Naive thymus-derived CD8-positive, alpha-beta T cell (primary cell): ENCODE measurements around the gene WDR89. TPM values are rescaled to one million over a fixed set of nuclear protein-coding genes. Genes with fewer than 3 reads are reported as not detected.
"Not testable (repeated sequence)": the region's sequence is repeated elsewhere in the genome, so short reads cannot be mapped to it uniquely, and the experiment has no call there.

Source experiments
- ATAC-seq, 2 donors: fragments of 150-1000 bp; cut with Tn5 transposase in 1 of 2; sonication (Bioruptor Pico), chemical (Tn5 transposase) in 1 of 2; 1 replicate in 1 of 2; 2 replicates in 1 of 2; pipeline ENCODE4 v1.10.0; 2021; ENCODE audit warnings: mild to moderate bottlenecking in 2 of 2, moderate library complexity in 2 of 2
- POLR2A ChIA-PET: fragments of 350-600 bp; sonication (Branson Sonifier 250); formaldehyde crosslinking; loops from one replicate; lab custom pipeline; 2021; ENCODE audit warnings: antibody characterized with exemption; lab: Charles Lee
- DNase-seq, 10 donors: peaks; one replicate each; pipeline versions ENCODE4 v3.0.0 to v3.0.0-alpha.2; 2020 to 2022
- H3K27ac Mint-ChIP-seq, 10 donors: one replicate each; pipeline ENCODE4 v1.8.0; 2020 to 2022; ENCODE audit warnings: mild to moderate bottlenecking in 10 of 10, mixed read lengths in 10 of 10, moderate library complexity in 4 of 10, inconsistent platforms in 1 of 10
- H3K27me3 Mint-ChIP-seq, 5 donors: one replicate each; pipeline ENCODE4 v1.8.0; 2021 to 2022; ENCODE audit warnings: mixed read lengths in 5 of 5
- H3K36me3 Mint-ChIP-seq, 3 donors: one replicate each; pipeline ENCODE4 v1.8.0; 2020 to 2022; ENCODE audit warnings: mixed read lengths in 3 of 3, mild to moderate bottlenecking in 2 of 3, inconsistent platforms in 1 of 3
- H3K4me1 Mint-ChIP-seq, 4 donors: one replicate each; pipeline ENCODE4 v1.8.0; 2021 to 2022; ENCODE audit warnings: mixed read lengths in 4 of 4
- H3K4me3 Mint-ChIP-seq, 10 donors: one replicate each; pipeline ENCODE4 v1.8.0; 2020 to 2022; ENCODE audit warnings: mild to moderate bottlenecking in 10 of 10, mixed read lengths in 10 of 10, moderate library complexity in 6 of 10, inconsistent platforms in 1 of 10
- H3K9me3 Mint-ChIP-seq, 9 donors: one replicate each; pipeline ENCODE4 v1.8.0; 2020 to 2022; ENCODE audit warnings: mixed read lengths in 9 of 9, mild to moderate bottlenecking in 3 of 9, inconsistent platforms in 1 of 9, moderate library complexity in 1 of 9
- polyA plus RNA-seq, 3 donors: library from polyadenylated mRNA; unstranded; fragments of 300-500 nt; fragmentation: Illumina TruSeq; gene quantifications; one replicate each; pipeline ENCODE4 v1.2.3, GENCODE V29; 2021
- total RNA-seq, 8 experiments: library from RNA in 2 of 8; stranded (reverse) in 2 of 8; gene quantifications; one replicate each; pipeline ENCODE4 v1.2.3 and lab custom pipeline; 2021 to 2026

Gene WDR89
- total and polyA plus RNA-seq, 5 experiments from 2014 or later: 18.7 to 41.4 (median 21.6) TPM

- ATAC-seq (peak; percentile 97), DNase-seq (peak; percentile 26 to 90 (median 73))
- POLR2A ChIA-PET: interaction anchor here (0.5 to 6.2 kb wide), 19 partner anchors 9 to 213 kb away, joined by 3 to 138 read pairs (median 5); partner anchors contain the start of genes PPP2R5E, SGPP1 and WDR89
- Mint-ChIP-seq H3K4me3 (peak overlapping the region; percentile 61 to 88 (median 82)), H3K27me3 (no peaks in the 10 kb centered on the region), H3K9me3 (no peaks in the 10 kb centered on the region), H3K4me1 (peaks cover 20 to 63% (median 40%) of the 10 kb centered on the region in 4 donors), H3K27ac (peak overlapping the region; percentile 99 to 100 (median 99)), H3K36me3 (peaks cover 0 to 21% (median 7%) of the 10 kb centered on the region in 3 donors)
Measured at GRCh38 chr14:63650256-63650952, 8.7 kb upstream of the WDR89 start.

- POLR2A ChIA-PET: interaction anchor here (0.9 to 6.2 kb wide), 2 partner anchors 79 to 105 kb away, joined by 3 to 77 read pairs; partner anchors contain the start of genes PPP2R5E and SGPP1
- Mint-ChIP-seq H3K4me1 (peaks cover 20 to 66% (median 46%) of the 10 kb centered on the region in 4 donors), H3K27me3 (no peaks in the 10 kb centered on the region), H3K27ac (peak overlapping the region; percentile 64 to 100 (median 90)), H3K36me3 (peaks cover 0 to 15% (median 3%) of the 10 kb centered on the region in 3 donors), H3K9me3 (no peaks in the 10 kb centered on the region), H3K4me3 (peak overlapping the region in 3 of 10 donors; percentile 12 to 47 (median 19))
- DNase-seq (no peak), ATAC-seq (no peak)
Measured at GRCh38 chr14:63647696-63648410, 6.2 kb upstream of the WDR89 start.

- DNase-seq: no peak
- H3K4me3 Mint-ChIP-seq: no peak overlapping the region
Measured at GRCh38 chr14:63644741-63645140, 3.1 kb upstream of the WDR89 start.

GRCh38 chr14:63642656-63643382 is 1.1 kb upstream of the WDR89 start:
- H3K27me3 Mint-ChIP-seq: peaks cover 0 to 2% (median 0%) of the 10 kb centered on the region in 5 donors
- peak overlapping the region; percentile 93 to 98 (median 96) for H3K27ac Mint-ChIP-seq
- no peak for ATAC-seq
- peaks cover 16 to 58% (median 45%) of the 10 kb centered on the region in 4 donors for H3K4me1 Mint-ChIP-seq
- POLR2A ChIA-PET: interaction anchor here (0.6 to 5.9 kb wide), 16 partner anchors 8 to 861 kb away, joined by 3 to 138 read pairs (median 4); partner anchors contain the start of genes MTHFD1, PPP2R5E, SGPP1 and ZBTB25
- H3K36me3 Mint-ChIP-seq: peaks cover 0 to 18% (median 7%) of the 10 kb centered on the region in 3 donors
- H3K9me3 Mint-ChIP-seq: no peaks in the 10 kb centered on the region
- peak overlapping the region; percentile 82 to 99 (median 94) for H3K4me3 Mint-ChIP-seq
- no peak for DNase-seq

More at GRCh38 chr14:63644741-63645140, 3.1 kb upstream of the WDR89 start:
- ATAC-seq: no peak
- POLR2A ChIA-PET: no interaction called here
- peaks cover 0 to 2% (median 0%) of the 10 kb centered on the region in 5 donors for H3K27me3 Mint-ChIP-seq
- no peaks in the 10 kb centered on the region for H3K9me3 Mint-ChIP-seq
- peaks cover 14 to 59% (median 39%) of the 10 kb centered on the region in 4 donors for H3K4me1 Mint-ChIP-seq
- H3K27ac Mint-ChIP-seq: peak overlapping the region in 7 of 10 donors; percentile 33 to 83 (median 74)
- H3K36me3 Mint-ChIP-seq: peaks cover 0 to 9% (median 5%) of the 10 kb centered on the region in 3 donors

GRCh38 chr14:63642229-63642611 is 549 bp upstream of the WDR89 start:
- Mint-ChIP-seq H3K27ac (peak overlapping the region; percentile 93 to 98 (median 96)), H3K36me3 (peaks cover 0 to 20% (median 5%) of the 10 kb centered on the region in 3 donors), H3K9me3 (no peaks in the 10 kb centered on the region), H3K27me3 (peaks cover 0 to 2% (median 0%) of the 10 kb centered on the region in 5 donors), H3K4me3 (peak overlapping the region; percentile 82 to 99 (median 94)), H3K4me1 (peaks cover 14 to 62% (median 42%) of the 10 kb centered on the region in 4 donors)
- POLR2A ChIA-PET: interaction anchor here (0.6 to 5.9 kb wide), 20 partner anchors 9 to 862 kb away, joined by 3 to 138 read pairs (median 4); partner anchors contain the start of genes MTHFD1, PPP2R5E, SGPP1 and ZBTB25
- peak; percentile 38 to 96 (median 88) for DNase-seq
- ATAC-seq: peak; percentile 67 to 70

GRCh38 chr14:63638493-63638892 is 3.2 kb downstream of the WDR89 start:
- Mint-ChIP-seq H3K9me3 (peaks cover 0 to 20% (median 15%) of the 10 kb centered on the region in 9 donors), H3K4me3 (peak overlapping the region; percentile 5 to 80 (median 64)), H3K27ac (peak overlapping the region; percentile 9 to 87 (median 70)), H3K36me3 (peaks cover 19 to 44% (median 28%) of the 10 kb centered on the region in 3 donors), H3K4me1 (peaks cover 22 to 82% (median 54%) of the 10 kb centered on the region in 4 donors), H3K27me3 (peaks cover 0 to 2% (median 0%) of the 10 kb centered on the region in 5 donors)
- POLR2A ChIA-PET: interaction anchor here (1.5 to 5.9 kb wide), 2 partner anchors 13 to 131 kb away, joined by 5 to 138 read pairs; no protein-coding TSS in a partner anchor
- DNase-seq: no peak
- ATAC-seq: no peak

GRCh38 chr14:63636094-63636635 is 5.5 kb downstream of the WDR89 start:
- H3K27ac Mint-ChIP-seq: peak overlapping the region in 6 of 10 donors; percentile 4 to 60 (median 30)
- H3K4me1 Mint-ChIP-seq: peaks cover 27 to 74% (median 64%) of the 10 kb centered on the region in 4 donors
- not testable (repeated sequence) for DNase-seq, ATAC-seq, H3K27me3 Mint-ChIP-seq
- peaks cover 0 to 20% (median 15%) of the 10 kb centered on the region in 9 donors for H3K9me3 Mint-ChIP-seq
- peaks cover 19 to 44% (median 28%) of the 10 kb centered on the region in 3 donors for H3K36me3 Mint-ChIP-seq
- peak overlapping the region in 4 of 10 donors; percentile 10 to 61 (median 42) for H3K4me3 Mint-ChIP-seq
- POLR2A ChIA-PET: interaction anchor here (2.7 kb wide), 1 partner anchor 91 kb away, joined by 16 read pairs; the partner anchor contains the start of gene SGPP1

- Mint-ChIP-seq H3K27ac (peak overlapping the region in 5 of 10 donors; percentile 28 to 85 (median 54)), H3K9me3 (peaks cover 0 to 20% (median 15%) of the 10 kb centered on the region in 9 donors), H3K36me3 (peaks cover 19 to 47% (median 22%) of the 10 kb centered on the region in 3 donors), H3K4me3 (no peak overlapping the region), H3K27me3 (no peaks in the 10 kb centered on the region), H3K4me1 (peaks cover 24 to 71% (median 54%) of the 10 kb centered on the region in 4 donors)
- DNase-seq (no peak), ATAC-seq (no peak)
- POLR2A ChIA-PET: interaction anchor here (0.7 to 2.7 kb wide), 7 partner anchors 8 to 137 kb away, joined by 3 to 16 read pairs (median 5); partner anchors contain the start of genes SGPP1 and WDR89
Measured at GRCh38 chr14:63633801-63634200, 7.9 kb downstream of the WDR89 start.

- Mint-ChIP-seq H3K27me3 (no peaks in the 10 kb centered on the region), H3K9me3 (peaks cover 0 to 20% (median 15%) of the 10 kb centered on the region in 9 donors), H3K4me3 (no peak overlapping the region), H3K4me1 (peaks cover 21 to 67% (median 49%) of the 10 kb centered on the region in 4 donors), H3K27ac (peak overlapping the region in 2 of 10 donors; percentile 6 to 68), H3K36me3 (peaks cover 19 to 42% (median 22%) of the 10 kb centered on the region in 3 donors)
- peak; percentile 89 to 91 for ATAC-seq
- DNase-seq: peak in 3 of 10 donors; percentile 53 to 64 (median 58)
- POLR2A ChIA-PET: interaction anchor here (0.5 to 2.5 kb wide), 6 partner anchors 9 to 307 kb away, joined by 3 to 12 read pairs (median 4); partner anchors contain the start of gene WDR89
Measured at GRCh38 chr14:63632932-63633514, 8.6 kb downstream of the WDR89 start.

GRCh38 chr14:63624701-63625100 is 17.0 kb downstream of the WDR89 start:
- Mint-ChIP-seq H3K27ac (peak overlapping the region in 2 of 10 donors; percentile 51 to 84), H3K4me1 (peaks cover 18 to 50% (median 43%) of the 10 kb centered on the region in 4 donors), H3K4me3 (no peak overlapping the region), H3K36me3 (peaks cover 0 to 68% (median 20%) of the 10 kb centered on the region in 3 donors), H3K27me3 (no peaks in the 10 kb centered on the region), H3K9me3 (no peaks in the 10 kb centered on the region)
- POLR2A ChIA-PET: no interaction called here
- DNase-seq (no peak), ATAC-seq (no peak)
